OCI-LY1 (cell line): ENCODE data around the gene USP49.

ENCODE experiments used
- EZH2 ChIP-seq: fragments of 200-600 bp; sonication (generic), shearing (Covaris generic); IDR thresholded peaks from 2 replicates; pipeline ENCODE4 v1.8.0; 2017; ENCODE audit warnings: borderline replicate concordance, mixed run types, mild to moderate bottlenecking, antibody characterized with exemption, low read length, moderate library complexity, mixed read lengths
- TF ChIP-seq, protein P1 (sequence below): fragments of 200-600 bp; sonication (generic), shearing (Covaris generic); IDR thresholded peaks from 2 replicates; pipeline ENCODE4 v1.5.1; 2017; ENCODE audit warnings: mild to moderate bottlenecking, antibody characterized with exemption, low read length, moderate library complexity, mixed read lengths

DNA sequence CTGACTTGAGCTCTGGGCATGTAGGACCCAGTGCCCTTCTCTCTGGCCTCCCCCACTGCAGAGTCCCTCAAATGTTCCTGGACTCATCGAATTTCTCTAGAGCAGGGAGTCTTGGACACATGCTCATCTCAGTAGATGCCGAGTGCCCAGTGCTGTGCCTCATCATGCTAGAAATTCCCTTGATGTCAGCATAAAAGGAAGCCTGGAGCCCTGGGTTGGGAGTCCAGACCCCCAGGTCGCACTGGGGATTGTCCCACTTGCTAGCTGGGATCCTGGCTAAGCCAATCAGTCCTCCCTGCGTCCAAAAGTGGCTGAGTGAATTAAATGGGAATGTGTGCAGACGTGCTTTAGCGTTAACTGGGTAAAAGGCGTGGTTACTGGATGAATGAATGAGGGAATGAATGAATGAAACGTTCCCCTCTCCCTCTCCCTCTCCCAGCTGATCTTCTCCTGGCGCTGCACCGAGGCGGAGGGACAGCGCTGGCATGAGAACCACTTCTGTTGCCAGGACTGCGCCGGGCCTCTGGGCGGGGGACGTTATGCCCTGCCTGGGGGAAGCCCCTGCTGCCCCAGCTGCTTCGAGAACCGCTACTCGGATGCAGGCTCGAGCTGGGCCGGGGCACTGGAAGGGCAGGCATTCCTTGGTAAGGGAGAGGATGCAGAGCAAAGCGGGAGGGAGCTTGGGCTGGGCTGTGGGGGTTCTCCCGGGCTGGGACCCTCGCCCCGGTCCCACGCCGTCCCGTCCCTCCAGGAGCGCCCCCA is 109.3 kb downstream of the USP49 start:
- TF ChIP-seq, protein P1, sequence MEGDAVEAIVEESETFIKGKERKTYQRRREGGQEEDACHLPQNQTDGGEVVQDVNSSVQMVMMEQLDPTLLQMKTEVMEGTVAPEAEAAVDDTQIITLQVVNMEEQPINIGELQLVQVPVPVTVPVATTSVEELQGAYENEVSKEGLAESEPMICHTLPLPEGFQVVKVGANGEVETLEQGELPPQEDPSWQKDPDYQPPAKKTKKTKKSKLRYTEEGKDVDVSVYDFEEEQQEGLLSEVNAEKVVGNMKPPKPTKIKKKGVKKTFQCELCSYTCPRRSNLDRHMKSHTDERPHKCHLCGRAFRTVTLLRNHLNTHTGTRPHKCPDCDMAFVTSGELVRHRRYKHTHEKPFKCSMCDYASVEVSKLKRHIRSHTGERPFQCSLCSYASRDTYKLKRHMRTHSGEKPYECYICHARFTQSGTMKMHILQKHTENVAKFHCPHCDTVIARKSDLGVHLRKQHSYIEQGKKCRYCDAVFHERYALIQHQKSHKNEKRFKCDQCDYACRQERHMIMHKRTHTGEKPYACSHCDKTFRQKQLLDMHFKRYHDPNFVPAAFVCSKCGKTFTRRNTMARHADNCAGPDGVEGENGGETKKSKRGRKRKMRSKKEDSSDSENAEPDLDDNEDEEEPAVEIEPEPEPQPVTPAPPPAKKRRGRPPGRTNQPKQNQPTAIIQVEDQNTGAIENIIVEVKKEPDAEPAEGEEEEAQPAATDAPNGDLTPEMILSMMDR: no peak
- TF ChIP-seq EZH2: no peak
